HepG2 (cell line): ENCODE measurements around the gene PRPF38A. TPM values are rescaled to one million over a fixed set of nuclear protein-coding genes. Genes with fewer than 3 reads are reported as not detected.

Experiments used
- ARNT2 ChIP-seq: sonication (generic); formaldehyde crosslinking; IDR thresholded peaks from 2 replicates; pipeline ENCODE4 v1.8.0; 2022; ENCODE audit warnings: mild to moderate bottlenecking, low read depth, missing genetic modification reagents, moderate library complexity
- EED ChIP-seq: sonication (generic); formaldehyde crosslinking; IDR thresholded peaks from 2 replicates; pipeline ENCODE4 v1.5.0; 2020; ENCODE audit warnings: mild to moderate bottlenecking, missing genetic modification reagents
- HNRNPUL1 ChIP-seq: fragments of 200-400 bp; formaldehyde crosslinking; IDR thresholded peaks from 2 replicates; pipeline ENCODE4 v1.6.1; 2017; ENCODE audit warnings: low read depth, mild to moderate bottlenecking, low read length, moderate library complexity
- KDM1A ChIP-seq: IDR thresholded peaks from 2 replicates; pipeline ENCODE4 v1.6.1; 2016; ENCODE audit warnings: missing compliant biosample characterization
- TAF1 ChIP-seq: sonication (generic); formaldehyde crosslinking; IDR thresholded peaks from 2 replicates; pipeline ENCODE4 v1.4.0; 2020; ENCODE audit warnings: missing genetic modification reagents
- U2AF1 ChIP-seq: fragments of 200-400 bp; formaldehyde crosslinking; optimal IDR thresholded peaks from 2 replicates; pipeline ENCODE3; 2017; ENCODE audit warnings: mild to moderate bottlenecking, low read depth, low read length
- ZBTB1 ChIP-seq: sonication (generic); formaldehyde crosslinking; IDR thresholded peaks from 2 replicates; pipeline ENCODE4 v1.4.0; 2020; ENCODE audit warnings: missing genetic modification reagents, borderline replicate concordance
- ZBTB3 ChIP-seq: sonication (generic); formaldehyde crosslinking; IDR thresholded peaks from 2 replicates; pipeline ENCODE4 v1.4.0; 2020; ENCODE audit warnings: low read depth, mild to moderate bottlenecking, moderate library complexity, missing genetic modification reagents, borderline replicate concordance
- ZNF34 ChIP-seq: sonication (generic); formaldehyde crosslinking; IDR thresholded peaks from 2 replicates; pipeline ENCODE4 v1.4.0; 2020; ENCODE audit warnings: mild to moderate bottlenecking, missing genetic modification reagents, borderline replicate concordance
- polyA plus RNA-seq, 8 experiments: library from polyadenylated mRNA; depleted of rRNA in 3 of 8; stranded (reverse) in 7 of 8; unstranded in 1 of 8; fragments of >200 nt; fragmentation: Illumina TruSeq in 4 of 8; extraction: Trizol in 4 of 8; gene quantifications; 2 replicates each; pipeline versions ENCODE4 v1.2.1 to v1.2.3, GENCODE V29; 2011 to 2016; ENCODE audit warnings: low read depth in 4 of 8, missing spikeins in 1 of 8, mixed read lengths in 1 of 8; ENCODE audit not compliant: insufficient read depth in 1 of 8
- total RNA-seq, 5 experiments: library from RNA; depleted of rRNA; stranded (reverse); fragments of >200 nt; fragmentation: Illumina TruSeq; extraction: Trizol; gene quantifications; 2 replicates each; pipeline ENCODE4 v1.2.3, GENCODE V29; 2016; ENCODE audit warnings: low read depth in 1 of 5
- TF ChIP-seq, protein P1 (sequence below): sonication (generic); formaldehyde crosslinking; IDR thresholded peaks from 2 replicates; pipeline ENCODE4 v1.5.1; 2020; ENCODE audit warnings: mild to moderate bottlenecking, missing genetic modification reagents, moderate library complexity
- TF ChIP-seq, protein P2 (sequence below): sonication (generic); formaldehyde crosslinking; IDR thresholded peaks from 2 replicates; pipeline ENCODE4 v1.9.0; 2021; ENCODE audit warnings: missing genetic modification reagents, borderline replicate concordance
- TF ChIP-seq, protein P3 (sequence below): sonication (generic); formaldehyde crosslinking; IDR thresholded peaks from 2 replicates; pipeline ENCODE4 v1.4.0; 2020; ENCODE audit warnings: missing genetic modification reagents
- TF ChIP-seq, protein P4 (sequence below): sonication (generic); formaldehyde crosslinking; IDR thresholded peaks from 2 replicates; pipeline ENCODE4 v1.4.0; 2020; ENCODE audit warnings: missing genetic modification reagents, borderline replicate concordance
- TF ChIP-seq, protein P5 (sequence below): sonication (generic); formaldehyde crosslinking; IDR thresholded peaks from 2 replicates; pipeline ENCODE4 v1.4.0; 2020; ENCODE audit warnings: missing genetic modification reagents

Gene PRPF38A
- total and polyA plus RNA-seq, 2 of the 13 experiments (the other 11 are each of a cell fraction or from before 2014, with no cell fraction given) = 18.3 to 45.5 TPM

DNA sequence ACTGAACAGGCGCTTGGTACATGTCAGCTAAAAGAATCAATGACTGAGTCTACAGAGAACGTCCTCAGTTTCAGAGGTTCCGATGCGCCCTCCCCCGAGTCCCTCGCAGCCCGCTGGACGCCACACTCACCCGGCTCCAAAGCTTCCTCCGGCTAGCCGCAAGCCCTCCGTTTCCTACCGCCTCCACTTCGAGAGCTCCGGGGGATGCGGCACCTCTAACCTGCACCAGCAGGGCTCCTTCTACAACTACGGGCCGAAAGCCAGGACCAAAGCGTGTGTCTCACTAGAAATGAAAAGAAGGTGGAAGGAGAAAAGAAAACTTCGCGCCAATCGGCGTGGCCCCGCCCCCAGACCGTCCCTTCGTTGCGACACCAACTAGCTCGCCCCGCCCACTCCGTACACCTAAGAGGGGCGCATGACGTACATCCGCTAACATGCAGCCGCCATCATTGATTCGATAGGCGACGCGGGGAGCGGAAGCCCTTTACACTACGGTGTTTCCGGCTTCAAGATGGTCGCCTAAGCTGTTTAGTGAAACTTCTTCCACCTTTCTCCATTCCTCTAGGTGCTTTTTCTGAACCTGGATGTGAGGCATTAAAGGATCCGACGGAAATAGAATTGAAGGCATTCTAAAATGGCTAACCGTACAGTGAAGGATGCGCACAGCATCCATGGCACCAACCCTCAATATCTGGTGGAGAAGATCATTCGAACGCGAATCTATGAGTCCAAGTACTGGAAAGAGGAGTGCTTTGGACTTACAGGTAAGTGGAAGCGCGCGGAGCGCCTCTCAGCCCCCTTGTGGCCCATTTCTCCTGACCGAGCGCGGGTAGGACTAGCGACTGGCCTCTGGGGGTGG is at the start of gene PRPF38A, which contains the start of gene ORC1 (continued):
- TF ChIP-seq, protein P1, sequence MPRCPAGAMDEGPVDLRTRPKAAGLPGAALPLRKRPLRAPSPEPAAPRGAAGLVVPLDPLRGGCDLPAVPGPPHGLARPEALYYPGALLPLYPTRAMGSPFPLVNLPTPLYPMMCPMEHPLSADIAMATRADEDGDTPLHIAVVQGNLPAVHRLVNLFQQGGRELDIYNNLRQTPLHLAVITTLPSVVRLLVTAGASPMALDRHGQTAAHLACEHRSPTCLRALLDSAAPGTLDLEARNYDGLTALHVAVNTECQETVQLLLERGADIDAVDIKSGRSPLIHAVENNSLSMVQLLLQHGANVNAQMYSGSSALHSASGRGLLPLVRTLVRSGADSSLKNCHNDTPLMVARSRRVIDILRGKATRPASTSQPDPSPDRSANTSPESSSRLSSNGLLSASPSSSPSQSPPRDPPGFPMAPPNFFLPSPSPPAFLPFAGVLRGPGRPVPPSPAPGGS = no peak
- TF ChIP-seq TAF1 = peak; percentile 78
- no peak for TF ChIP-seq ZNF34 (CRISPR knock-in tag)
- no peak for TF ChIP-seq EED (CRISPR knock-in tag)
- peak; percentile 76; the same call in 1 of the 2 replicates for TF ChIP-seq ARNT2 (CRISPR knock-in tag)
- no peak for TF ChIP-seq ZBTB3
- TF ChIP-seq KDM1A (CRISPR knock-in tag) = no peak; the same call in 1 of the 2 replicates
- no peak for TF ChIP-seq U2AF1
- TF ChIP-seq, protein P2, sequence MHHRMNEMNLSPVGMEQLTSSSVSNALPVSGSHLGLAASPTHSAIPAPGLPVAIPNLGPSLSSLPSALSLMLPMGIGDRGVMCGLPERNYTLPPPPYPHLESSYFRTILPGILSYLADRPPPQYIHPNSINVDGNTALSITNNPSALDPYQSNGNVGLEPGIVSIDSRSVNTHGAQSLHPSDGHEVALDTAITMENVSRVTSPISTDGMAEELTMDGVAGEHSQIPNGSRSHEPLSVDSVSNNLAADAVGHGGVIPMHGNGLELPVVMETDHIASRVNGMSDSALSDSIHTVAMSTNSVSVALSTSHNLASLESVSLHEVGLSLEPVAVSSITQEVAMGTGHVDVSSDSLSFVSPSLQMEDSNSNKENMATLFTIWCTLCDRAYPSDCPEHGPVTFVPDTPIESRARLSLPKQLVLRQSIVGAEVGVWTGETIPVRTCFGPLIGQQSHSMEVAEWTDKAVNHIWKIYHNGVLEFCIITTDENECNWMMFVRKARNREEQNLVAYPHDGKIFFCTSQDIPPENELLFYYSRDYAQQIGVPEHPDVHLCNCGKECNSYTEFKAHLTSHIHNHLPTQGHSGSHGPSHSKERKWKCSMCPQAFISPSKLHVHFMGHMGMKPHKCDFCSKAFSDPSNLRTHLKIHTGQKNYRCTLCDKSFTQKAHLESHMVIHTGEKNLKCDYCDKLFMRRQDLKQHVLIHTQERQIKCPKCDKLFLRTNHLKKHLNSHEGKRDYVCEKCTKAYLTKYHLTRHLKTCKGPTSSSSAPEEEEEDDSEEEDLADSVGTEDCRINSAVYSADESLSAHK (CRISPR knock-in tag) = no peak
- TF ChIP-seq, protein P3, sequence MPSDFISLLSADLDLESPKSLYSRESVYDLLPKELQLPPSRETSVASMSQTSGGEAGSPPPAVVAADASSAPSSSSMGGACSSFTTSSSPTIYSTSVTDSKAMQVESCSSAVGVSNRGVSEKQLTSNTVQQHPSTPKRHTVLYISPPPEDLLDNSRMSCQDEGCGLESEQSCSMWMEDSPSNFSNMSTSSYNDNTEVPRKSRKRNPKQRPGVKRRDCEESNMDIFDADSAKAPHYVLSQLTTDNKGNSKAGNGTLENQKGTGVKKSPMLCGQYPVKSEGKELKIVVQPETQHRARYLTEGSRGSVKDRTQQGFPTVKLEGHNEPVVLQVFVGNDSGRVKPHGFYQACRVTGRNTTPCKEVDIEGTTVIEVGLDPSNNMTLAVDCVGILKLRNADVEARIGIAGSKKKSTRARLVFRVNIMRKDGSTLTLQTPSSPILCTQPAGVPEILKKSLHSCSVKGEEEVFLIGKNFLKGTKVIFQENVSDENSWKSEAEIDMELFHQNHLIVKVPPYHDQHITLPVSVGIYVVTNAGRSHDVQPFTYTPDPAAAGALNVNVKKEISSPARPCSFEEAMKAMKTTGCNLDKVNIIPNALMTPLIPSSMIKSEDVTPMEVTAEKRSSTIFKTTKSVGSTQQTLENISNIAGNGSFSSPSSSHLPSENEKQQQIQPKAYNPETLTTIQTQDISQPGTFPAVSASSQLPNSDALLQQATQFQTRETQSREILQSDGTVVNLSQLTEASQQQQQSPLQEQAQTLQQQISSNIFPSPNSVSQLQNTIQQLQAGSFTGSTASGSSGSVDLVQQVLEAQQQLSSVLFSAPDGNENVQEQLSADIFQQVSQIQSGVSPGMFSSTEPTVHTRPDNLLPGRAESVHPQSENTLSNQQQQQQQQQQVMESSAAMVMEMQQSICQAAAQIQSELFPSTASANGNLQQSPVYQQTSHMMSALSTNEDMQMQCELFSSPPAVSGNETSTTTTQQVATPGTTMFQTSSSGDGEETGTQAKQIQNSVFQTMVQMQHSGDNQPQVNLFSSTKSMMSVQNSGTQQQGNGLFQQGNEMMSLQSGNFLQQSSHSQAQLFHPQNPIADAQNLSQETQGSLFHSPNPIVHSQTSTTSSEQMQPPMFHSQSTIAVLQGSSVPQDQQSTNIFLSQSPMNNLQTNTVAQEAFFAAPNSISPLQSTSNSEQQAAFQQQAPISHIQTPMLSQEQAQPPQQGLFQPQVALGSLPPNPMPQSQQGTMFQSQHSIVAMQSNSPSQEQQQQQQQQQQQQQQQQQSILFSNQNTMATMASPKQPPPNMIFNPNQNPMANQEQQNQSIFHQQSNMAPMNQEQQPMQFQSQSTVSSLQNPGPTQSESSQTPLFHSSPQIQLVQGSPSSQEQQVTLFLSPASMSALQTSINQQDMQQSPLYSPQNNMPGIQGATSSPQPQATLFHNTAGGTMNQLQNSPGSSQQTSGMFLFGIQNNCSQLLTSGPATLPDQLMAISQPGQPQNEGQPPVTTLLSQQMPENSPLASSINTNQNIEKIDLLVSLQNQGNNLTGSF (CRISPR knock-in tag) = no peak; the same call in 1 of the 2 replicates
- no peak for TF ChIP-seq ZBTB1
- no peak for TF ChIP-seq HNRNPUL1
- TF ChIP-seq, protein P4, sequence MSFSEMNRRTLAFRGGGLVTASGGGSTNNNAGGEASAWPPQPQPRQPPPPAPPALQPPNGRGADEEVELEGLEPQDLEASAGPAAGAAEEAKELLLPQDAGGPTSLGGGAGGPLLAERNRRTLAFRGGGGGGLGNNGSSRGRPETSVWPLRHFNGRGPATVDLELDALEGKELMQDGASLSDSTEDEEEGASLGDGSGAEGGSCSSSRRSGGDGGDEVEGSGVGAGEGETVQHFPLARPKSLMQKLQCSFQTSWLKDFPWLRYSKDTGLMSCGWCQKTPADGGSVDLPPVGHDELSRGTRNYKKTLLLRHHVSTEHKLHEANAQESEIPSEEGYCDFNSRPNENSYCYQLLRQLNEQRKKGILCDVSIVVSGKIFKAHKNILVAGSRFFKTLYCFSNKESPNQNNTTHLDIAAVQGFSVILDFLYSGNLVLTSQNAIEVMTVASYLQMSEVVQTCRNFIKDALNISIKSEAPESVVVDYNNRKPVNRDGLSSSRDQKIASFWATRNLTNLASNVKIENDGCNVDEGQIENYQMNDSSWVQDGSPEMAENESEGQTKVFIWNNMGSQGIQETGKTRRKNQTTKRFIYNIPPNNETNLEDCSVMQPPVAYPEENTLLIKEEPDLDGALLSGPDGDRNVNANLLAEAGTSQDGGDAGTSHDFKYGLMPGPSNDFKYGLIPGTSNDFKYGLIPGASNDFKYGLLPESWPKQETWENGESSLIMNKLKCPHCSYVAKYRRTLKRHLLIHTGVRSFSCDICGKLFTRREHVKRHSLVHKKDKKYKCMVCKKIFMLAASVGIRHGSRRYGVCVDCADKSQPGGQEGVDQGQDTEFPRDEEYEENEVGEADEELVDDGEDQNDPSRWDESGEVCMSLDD (CRISPR knock-in tag) = no peak
- TF ChIP-seq, protein P5, sequence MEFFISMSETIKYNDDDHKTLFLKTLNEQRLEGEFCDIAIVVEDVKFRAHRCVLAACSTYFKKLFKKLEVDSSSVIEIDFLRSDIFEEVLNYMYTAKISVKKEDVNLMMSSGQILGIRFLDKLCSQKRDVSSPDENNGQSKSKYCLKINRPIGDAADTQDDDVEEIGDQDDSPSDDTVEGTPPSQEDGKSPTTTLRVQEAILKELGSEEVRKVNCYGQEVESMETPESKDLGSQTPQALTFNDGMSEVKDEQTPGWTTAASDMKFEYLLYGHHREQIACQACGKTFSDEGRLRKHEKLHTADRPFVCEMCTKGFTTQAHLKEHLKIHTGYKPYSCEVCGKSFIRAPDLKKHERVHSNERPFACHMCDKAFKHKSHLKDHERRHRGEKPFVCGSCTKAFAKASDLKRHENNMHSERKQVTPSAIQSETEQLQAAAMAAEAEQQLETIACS (CRISPR knock-in tag) = no peak
